Panc1 (cell line): ENCODE data around the gene CCDC54. TPM values are rescaled to one million over a fixed set of nuclear protein-coding genes. Genes with fewer than 3 reads are reported as not detected.

Experiments used
- ATAC-seq: fragments of 200-7000 bp; cut with Tn5 transposase; 2 replicates; pipeline ENCODE4 v1.9.1; 2020; ENCODE audit warnings: mild to moderate bottlenecking, moderate library complexity
- BruUV-seq: library from RNA; stranded (reverse); fragments of 400-500 nt; replicated peaks from 2 replicates; lab custom pipeline; 2021; lab: Mats Ljungman, UMichigan
- CTCF ChIA-PET: fragments of 300-600 bp; sonication (Branson Sonifier 250); formaldehyde crosslinking; loops from one replicate; lab custom pipeline; 2022; ENCODE audit warnings: antibody characterized with exemption; lab: Charles Lee
- POLR2A ChIA-PET: fragments of 300-600 bp; sonication (Branson Sonifier 250); formaldehyde crosslinking; loops from one replicate; lab custom pipeline; 2022; ENCODE audit warnings: antibody characterized with exemption; lab: Charles Lee
- DNase-seq: peaks from one replicate; pipeline ENCODE4 v3.0.0-alpha.2; 2010; ENCODE audit warnings: low read depth, low spot score
- H3K27ac ChIP-seq: 2 replicates; pipeline ENCODE4 v1.5.1; 2011; ENCODE audit warnings: mild to moderate bottlenecking, low read length, inconsistent platforms
- H3K27me3 ChIP-seq: fragments of 200-500 bp; sonication (Bioruptor generic); 2 replicates; pipeline ENCODE4 v1.6.0; 2014; ENCODE audit warnings: low read length, inconsistent platforms; ENCODE audit not compliant: control insufficient read depth, insufficient read depth
- H3K36me3 ChIP-seq: fragments of 200-500 bp; sonication (Bioruptor generic); 2 replicates; pipeline ENCODE4 v1.5.1; 2014; ENCODE audit warnings: inconsistent platforms, mild to moderate bottlenecking, low read length, moderate library complexity; ENCODE audit not compliant: control insufficient read depth, insufficient read depth
- H3K4me1 ChIP-seq: 2 replicates; pipeline ENCODE4 v1.5.1; 2011; ENCODE audit warnings: inconsistent platforms, mild to moderate bottlenecking, low read length, moderate library complexity; ENCODE audit not compliant: control insufficient read depth, insufficient read depth
- H3K4me3 ChIP-seq, 2 experiments: 2 replicates each; pipeline ENCODE4 v1.5.1; 2011 to 2012; ENCODE audit warnings: low read depth in 2 of 2, low read length in 2 of 2, mild to moderate bottlenecking in 2 of 2, inconsistent platforms in 1 of 2, moderate library complexity in 1 of 2
- H3K9me3 ChIP-seq: fragments of 200-500 bp; sonication (Bioruptor generic); 2 replicates; pipeline ENCODE4 v1.5.1; 2014; ENCODE audit warnings: low read depth, mild to moderate bottlenecking, inconsistent platforms, low read length, moderate library complexity; ENCODE audit not compliant: control insufficient read depth, insufficient read depth
- POLR2AphosphoS5 ChIP-seq: IDR thresholded peaks from 2 replicates; pipeline ENCODE4 v1.6.1; 2012; ENCODE audit warnings: mild to moderate bottlenecking, low read depth, low read length, moderate library complexity
- SIN3A ChIP-seq: IDR thresholded peaks from 2 replicates; pipeline ENCODE4 v1.6.1; 2012; ENCODE audit warnings: low read depth, mild to moderate bottlenecking, low read length, moderate library complexity, borderline replicate concordance; ENCODE audit not compliant: insufficient read depth
- TCF7L2 ChIP-seq: IDR thresholded peaks from 2 replicates; pipeline ENCODE4 v1.6.1; 2011; ENCODE audit warnings: mild to moderate bottlenecking, low read depth, low read length, inconsistent platforms
- in situ Hi-C: cut with HindIII; loops from 2 replicates; pipeline ENCODE4 v1.10.0; 2016; ENCODE audit warnings: low sequenced_read_pairs, low pct_unique_long_range_greater_than_20kb
- intact Hi-C: fragments of 100-400 bp; cut with micrococcal nuclease; formaldehyde crosslinking; loops from one replicate; pipeline ENCODE4 v1.10.0; 2022; ENCODE audit not compliant: unreplicated experiment
- total RNA-seq: library from RNA; stranded (reverse); gene quantifications from one replicate; pipeline ENCODE4 v1.2.1, GENCODE V29; 2021; ENCODE audit not compliant: unreplicated experiment
- TF ChIP-seq, protein P1 (sequence below), 2 experiments: IDR thresholded peaks; 2 replicates each; pipeline ENCODE4 v1.6.1; 2011 to 2012; ENCODE audit warnings: low read depth in 2 of 2, control low read depth in 1 of 2, low read length in 1 of 2, mild to moderate bottlenecking in 1 of 2, moderate library complexity in 1 of 2; ENCODE audit not compliant: insufficient read depth in 1 of 2
- TF ChIP-seq, protein P2 (sequence below): fragments of 450-650 bp; IDR thresholded peaks from 2 replicates; pipeline ENCODE4 v1.5.1; 2017; ENCODE audit warnings: mild to moderate bottlenecking

The CCDC54 gene
- total RNA-seq, 1 experiment from 2014 or later = not detected

DNA sequence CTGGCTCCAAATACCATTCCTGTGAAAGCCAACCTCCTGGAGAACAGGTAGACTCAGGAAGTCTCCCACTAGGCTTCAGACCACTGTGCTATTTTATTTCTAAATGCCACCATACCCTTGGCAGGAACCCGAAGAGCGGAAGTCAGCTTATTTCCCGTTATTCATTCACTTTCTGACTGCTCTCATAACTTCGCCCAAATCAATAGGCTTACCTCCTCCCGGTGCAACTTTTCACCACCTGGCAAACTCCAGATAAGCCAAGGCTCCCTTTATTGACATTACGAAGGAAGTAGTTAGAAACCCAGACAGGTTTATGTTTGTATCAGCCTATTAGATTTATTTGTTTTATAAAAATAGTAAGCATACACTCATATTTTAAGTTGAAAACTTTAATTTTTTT lies 3.3 kb upstream of the CCDC54 start:
- ChIA-PET POLR2A (no interaction called here), CTCF (no interaction called here)
- DNase-seq (no peak), ATAC-seq (no peak)
- no peak overlapping the region for H3K4me3 ChIP-seq
- no peaks in the 10 kb centered on the region for H3K4me1 ChIP-seq
- H3K27ac ChIP-seq = no peak overlapping the region
- no peak for TF ChIP-seq TCF7L2
- TF ChIP-seq, protein P1, sequence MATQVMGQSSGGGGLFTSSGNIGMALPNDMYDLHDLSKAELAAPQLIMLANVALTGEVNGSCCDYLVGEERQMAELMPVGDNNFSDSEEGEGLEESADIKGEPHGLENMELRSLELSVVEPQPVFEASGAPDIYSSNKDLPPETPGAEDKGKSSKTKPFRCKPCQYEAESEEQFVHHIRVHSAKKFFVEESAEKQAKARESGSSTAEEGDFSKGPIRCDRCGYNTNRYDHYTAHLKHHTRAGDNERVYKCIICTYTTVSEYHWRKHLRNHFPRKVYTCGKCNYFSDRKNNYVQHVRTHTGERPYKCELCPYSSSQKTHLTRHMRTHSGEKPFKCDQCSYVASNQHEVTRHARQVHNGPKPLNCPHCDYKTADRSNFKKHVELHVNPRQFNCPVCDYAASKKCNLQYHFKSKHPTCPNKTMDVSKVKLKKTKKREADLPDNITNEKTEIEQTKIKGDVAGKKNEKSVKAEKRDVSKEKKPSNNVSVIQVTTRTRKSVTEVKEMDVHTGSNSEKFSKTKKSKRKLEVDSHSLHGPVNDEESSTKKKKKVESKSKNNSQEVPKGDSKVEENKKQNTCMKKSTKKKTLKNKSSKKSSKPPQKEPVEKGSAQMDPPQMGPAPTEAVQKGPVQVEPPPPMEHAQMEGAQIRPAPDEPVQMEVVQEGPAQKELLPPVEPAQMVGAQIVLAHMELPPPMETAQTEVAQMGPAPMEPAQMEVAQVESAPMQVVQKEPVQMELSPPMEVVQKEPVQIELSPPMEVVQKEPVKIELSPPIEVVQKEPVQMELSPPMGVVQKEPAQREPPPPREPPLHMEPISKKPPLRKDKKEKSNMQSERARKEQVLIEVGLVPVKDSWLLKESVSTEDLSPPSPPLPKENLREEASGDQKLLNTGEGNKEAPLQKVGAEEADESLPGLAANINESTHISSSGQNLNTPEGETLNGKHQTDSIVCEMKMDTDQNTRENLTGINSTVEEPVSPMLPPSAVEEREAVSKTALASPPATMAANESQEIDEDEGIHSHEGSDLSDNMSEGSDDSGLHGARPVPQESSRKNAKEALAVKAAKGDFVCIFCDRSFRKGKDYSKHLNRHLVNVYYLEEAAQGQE (IDR thresholded peaks at IDR 0.05; ENCODE audit: insufficient read depth in 1 of 2, low read depth in 2 of 2, low read length in 1 of 2) = no peak
- TF ChIP-seq SIN3A = no peak
- TF ChIP-seq, protein P2, sequence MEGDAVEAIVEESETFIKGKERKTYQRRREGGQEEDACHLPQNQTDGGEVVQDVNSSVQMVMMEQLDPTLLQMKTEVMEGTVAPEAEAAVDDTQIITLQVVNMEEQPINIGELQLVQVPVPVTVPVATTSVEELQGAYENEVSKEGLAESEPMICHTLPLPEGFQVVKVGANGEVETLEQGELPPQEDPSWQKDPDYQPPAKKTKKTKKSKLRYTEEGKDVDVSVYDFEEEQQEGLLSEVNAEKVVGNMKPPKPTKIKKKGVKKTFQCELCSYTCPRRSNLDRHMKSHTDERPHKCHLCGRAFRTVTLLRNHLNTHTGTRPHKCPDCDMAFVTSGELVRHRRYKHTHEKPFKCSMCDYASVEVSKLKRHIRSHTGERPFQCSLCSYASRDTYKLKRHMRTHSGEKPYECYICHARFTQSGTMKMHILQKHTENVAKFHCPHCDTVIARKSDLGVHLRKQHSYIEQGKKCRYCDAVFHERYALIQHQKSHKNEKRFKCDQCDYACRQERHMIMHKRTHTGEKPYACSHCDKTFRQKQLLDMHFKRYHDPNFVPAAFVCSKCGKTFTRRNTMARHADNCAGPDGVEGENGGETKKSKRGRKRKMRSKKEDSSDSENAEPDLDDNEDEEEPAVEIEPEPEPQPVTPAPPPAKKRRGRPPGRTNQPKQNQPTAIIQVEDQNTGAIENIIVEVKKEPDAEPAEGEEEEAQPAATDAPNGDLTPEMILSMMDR = no peak
- TF ChIP-seq POLR2AphosphoS5 = no peak
- no peaks in the 10 kb centered on the region for H3K9me3 ChIP-seq
- H3K36me3 ChIP-seq = no peaks in the 10 kb centered on the region
- in situ Hi-C loops (no loop called here), intact Hi-C loops (no loop called here)
- H3K27me3 ChIP-seq = no peaks in the 10 kb centered on the region
- BruUV-seq = no TSS peak

DNA sequence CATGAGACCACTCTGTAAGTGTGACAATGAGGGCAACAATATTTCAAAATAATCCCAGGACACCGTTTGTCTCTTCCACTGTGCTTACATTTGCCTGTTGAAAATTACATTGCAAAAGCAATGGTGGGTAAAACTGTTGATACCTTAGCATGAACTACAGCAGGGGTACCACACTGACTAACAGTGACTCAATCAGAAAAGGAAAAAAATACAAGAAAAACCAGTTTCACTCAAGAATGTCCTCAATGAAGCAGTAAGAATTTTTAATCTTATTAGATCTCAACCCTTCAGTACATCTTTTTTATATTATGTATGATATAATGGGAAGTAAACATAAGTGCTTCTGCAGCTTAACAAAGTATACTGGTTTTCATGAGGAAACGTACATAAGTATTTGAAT lies 1.6 kb upstream of the CCDC54 start:
- ATAC-seq (no peak), DNase-seq (no peak)
- Histone ChIP-seq H3K27me3 (no peaks in the 10 kb centered on the region), H3K9me3 (no peaks in the 10 kb centered on the region), H3K4me3 (no peak overlapping the region), H3K36me3 (no peaks in the 10 kb centered on the region), H3K27ac (no peak overlapping the region), H3K4me1 (no peaks in the 10 kb centered on the region)
- CTCF ChIA-PET = no interaction called here
- BruUV-seq = no TSS peak
- TF ChIP-seq, protein P1 (IDR thresholded peaks at IDR 0.05; ENCODE audit: insufficient read depth in 1 of 2, low read depth in 2 of 2, low read length in 1 of 2) = no peak
- TF ChIP-seq, protein P2 = no peak
- TF ChIP-seq TCF7L2 (no peak), SIN3A (no peak), POLR2AphosphoS5 (no peak)
- in situ Hi-C loops = no loop called here
- POLR2A ChIA-PET = no interaction called here
- intact Hi-C loops = no loop called here
